GM12892 (cell line): ENCODE results near the gene ZAP70.
A peak's percentile ranks its signal among the peaks of the same experiment; 100 is the strongest.

Experiments
- POLR2A ChIP-seq: IDR thresholded peaks from 2 replicates; pipeline ENCODE4 v1.6.1; 2011; ENCODE audit warnings: low read depth, low read length, control low read depth
- POLR2AphosphoS5 ChIP-seq: IDR thresholded peaks from 2 replicates; pipeline ENCODE4 v1.6.1; 2011; ENCODE audit warnings: low read depth, low read length, control low read depth

- TF ChIP-seq POLR2AphosphoS5 (peak; percentile 31), POLR2A (0 out of 2 replicates have a peak, but pooled peaks have one; percentile 19)
Observed at GRCh38 chr2:97663626-97663961, 49.8 kb upstream of the ZAP70 start.
